Measurements from ENCODE around the gene SDHA.

GRCh38 chr5:270340-270739 is 52.2 kb downstream of the SDHA start:
- TF ChIP-seq CEBPB (IDR thresholded peaks at IDR 0.05; ENCODE audit: low read depth), result no peak
- TF ChIP-seq JUND (IDR thresholded peaks at IDR 0.05), result no peak
- no peak for TF ChIP-seq POLR2A (IDR thresholded peaks at IDR 0.05; ENCODE audit: borderline replicate concordance, extremely low read depth, insufficient read depth, insufficient read length)
- TF ChIP-seq, protein P1, sequence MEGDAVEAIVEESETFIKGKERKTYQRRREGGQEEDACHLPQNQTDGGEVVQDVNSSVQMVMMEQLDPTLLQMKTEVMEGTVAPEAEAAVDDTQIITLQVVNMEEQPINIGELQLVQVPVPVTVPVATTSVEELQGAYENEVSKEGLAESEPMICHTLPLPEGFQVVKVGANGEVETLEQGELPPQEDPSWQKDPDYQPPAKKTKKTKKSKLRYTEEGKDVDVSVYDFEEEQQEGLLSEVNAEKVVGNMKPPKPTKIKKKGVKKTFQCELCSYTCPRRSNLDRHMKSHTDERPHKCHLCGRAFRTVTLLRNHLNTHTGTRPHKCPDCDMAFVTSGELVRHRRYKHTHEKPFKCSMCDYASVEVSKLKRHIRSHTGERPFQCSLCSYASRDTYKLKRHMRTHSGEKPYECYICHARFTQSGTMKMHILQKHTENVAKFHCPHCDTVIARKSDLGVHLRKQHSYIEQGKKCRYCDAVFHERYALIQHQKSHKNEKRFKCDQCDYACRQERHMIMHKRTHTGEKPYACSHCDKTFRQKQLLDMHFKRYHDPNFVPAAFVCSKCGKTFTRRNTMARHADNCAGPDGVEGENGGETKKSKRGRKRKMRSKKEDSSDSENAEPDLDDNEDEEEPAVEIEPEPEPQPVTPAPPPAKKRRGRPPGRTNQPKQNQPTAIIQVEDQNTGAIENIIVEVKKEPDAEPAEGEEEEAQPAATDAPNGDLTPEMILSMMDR (IDR thresholded peaks at IDR 0.05 in 2 of 3, conservative IDR thresholded peaks at IDR 0.05 in 1 of 3; ENCODE audit: borderline replicate concordance in 1 of 3, insufficient read depth in 1 of 3, low read depth in 2 of 3, low read length in 2 of 3), result no peak
- TF ChIP-seq ZNF274 (IDR thresholded peaks at IDR 0.05; ENCODE audit: low read depth, low read length), result no peak
- TF ChIP-seq, protein P2, sequence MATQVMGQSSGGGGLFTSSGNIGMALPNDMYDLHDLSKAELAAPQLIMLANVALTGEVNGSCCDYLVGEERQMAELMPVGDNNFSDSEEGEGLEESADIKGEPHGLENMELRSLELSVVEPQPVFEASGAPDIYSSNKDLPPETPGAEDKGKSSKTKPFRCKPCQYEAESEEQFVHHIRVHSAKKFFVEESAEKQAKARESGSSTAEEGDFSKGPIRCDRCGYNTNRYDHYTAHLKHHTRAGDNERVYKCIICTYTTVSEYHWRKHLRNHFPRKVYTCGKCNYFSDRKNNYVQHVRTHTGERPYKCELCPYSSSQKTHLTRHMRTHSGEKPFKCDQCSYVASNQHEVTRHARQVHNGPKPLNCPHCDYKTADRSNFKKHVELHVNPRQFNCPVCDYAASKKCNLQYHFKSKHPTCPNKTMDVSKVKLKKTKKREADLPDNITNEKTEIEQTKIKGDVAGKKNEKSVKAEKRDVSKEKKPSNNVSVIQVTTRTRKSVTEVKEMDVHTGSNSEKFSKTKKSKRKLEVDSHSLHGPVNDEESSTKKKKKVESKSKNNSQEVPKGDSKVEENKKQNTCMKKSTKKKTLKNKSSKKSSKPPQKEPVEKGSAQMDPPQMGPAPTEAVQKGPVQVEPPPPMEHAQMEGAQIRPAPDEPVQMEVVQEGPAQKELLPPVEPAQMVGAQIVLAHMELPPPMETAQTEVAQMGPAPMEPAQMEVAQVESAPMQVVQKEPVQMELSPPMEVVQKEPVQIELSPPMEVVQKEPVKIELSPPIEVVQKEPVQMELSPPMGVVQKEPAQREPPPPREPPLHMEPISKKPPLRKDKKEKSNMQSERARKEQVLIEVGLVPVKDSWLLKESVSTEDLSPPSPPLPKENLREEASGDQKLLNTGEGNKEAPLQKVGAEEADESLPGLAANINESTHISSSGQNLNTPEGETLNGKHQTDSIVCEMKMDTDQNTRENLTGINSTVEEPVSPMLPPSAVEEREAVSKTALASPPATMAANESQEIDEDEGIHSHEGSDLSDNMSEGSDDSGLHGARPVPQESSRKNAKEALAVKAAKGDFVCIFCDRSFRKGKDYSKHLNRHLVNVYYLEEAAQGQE (IDR thresholded peaks at IDR 0.05; ENCODE audit: low read depth), result no peak
- TF ChIP-seq TCF7L2 (IDR thresholded peaks at IDR 0.05; ENCODE audit: borderline replicate concordance, extremely low read depth, insufficient read depth, insufficient read length), result no peak
- TF ChIP-seq EZH2phosphoT487 (IDR thresholded peaks at IDR 0.05; ENCODE audit: borderline replicate concordance), result no peak
- TF ChIP-seq RAD21 (IDR thresholded peaks at IDR 0.05; ENCODE audit: low read depth), result no peak
- no peak for TF ChIP-seq ATF3 (IDR thresholded peaks at IDR 0.05)

All from HCT116 (cell line).